Measurements from ENCODE around the gene IRF8. TPM values are rescaled to one million over a fixed set of nuclear protein-coding genes. Genes with fewer than 3 reads are reported as not detected.

IRF8 gene
- total and polyA plus RNA-seq, 2 of the 4 experiments (the other 2 are of a cell fraction), result not detected

DNA sequence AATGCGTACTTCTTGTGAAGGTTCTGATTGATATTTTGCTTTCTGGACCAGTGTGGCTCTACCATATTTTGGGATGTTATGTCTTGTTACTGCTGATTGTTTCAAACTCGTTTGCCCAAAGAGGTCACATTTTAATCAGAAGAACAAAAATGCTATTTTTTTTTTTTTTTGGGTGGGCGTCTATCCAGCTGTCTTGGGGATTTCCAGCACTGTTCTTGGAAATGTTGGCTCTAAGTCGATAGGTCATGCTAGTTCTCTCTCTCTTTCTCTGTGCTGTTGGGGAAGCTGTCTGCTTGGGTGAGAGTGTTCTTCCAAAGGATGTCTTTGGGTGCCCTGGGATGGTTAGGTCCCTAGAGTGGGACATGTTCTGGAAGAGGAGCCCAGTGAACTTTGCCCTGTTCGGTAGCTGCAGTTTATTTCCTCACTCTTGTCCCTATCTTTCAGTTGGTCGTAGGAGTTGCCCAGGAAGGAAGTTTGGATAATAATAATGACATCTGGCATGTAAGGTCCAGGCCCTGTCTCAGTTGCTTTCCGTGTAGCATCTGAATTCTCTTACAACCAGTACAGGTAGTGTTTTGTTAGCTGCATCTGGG lies 2.9 kb downstream of the IRF8 start:
- peaks cover 89% of the 10 kb centered on the region for H3K27me3 ChIP-seq (ENCODE audit: control insufficient read depth, insufficient read depth, low read length)
- H2BK5ac ChIP-seq (ENCODE audit: low read depth, low read length, poor library complexity, severe bottlenecking), result no peak overlapping the region
- H3K79me1 ChIP-seq (ENCODE audit: low read depth in 1 of 2, low read length in 2 of 2), result no peaks in the 10 kb centered on the region
- H3K4me1 ChIP-seq (ENCODE audit: control insufficient read depth, insufficient read depth, low read length), result no peaks in the 10 kb centered on the region; the same call in 1 of the 2 replicates
- no peak overlapping the region for H2AFZ ChIP-seq (replicated peaks; ENCODE audit: low read length, poor library complexity)
- no peak overlapping the region for H2BK15ac ChIP-seq (ENCODE audit: low read depth, low read length)
- no TSS peak for BruUV-seq (replicated peaks)
- no peaks in the 10 kb centered on the region for H4K20me1 ChIP-seq (ENCODE audit: insufficient read depth, low read length)
- DNase-seq (no peak), ATAC-seq (ENCODE audit: low read depth) (no peak)
- H4K8ac ChIP-seq (ENCODE audit: low read depth in 2 of 2, low read length in 2 of 2), result no peak overlapping the region
- no peak overlapping the region for H2BK20ac ChIP-seq (ENCODE audit: low read depth, low read length)
- no peak overlapping the region for H3K4ac ChIP-seq (ENCODE audit: low read depth, low read length)
- no peak overlapping the region for H2AK5ac ChIP-seq (ENCODE audit: low read depth, low read length)
- no peak overlapping the region for H3K56ac ChIP-seq (ENCODE audit: extremely low read depth, insufficient read depth, low read length)
- POLR2A ChIA-PET (ENCODE audit: unreplicated experiment), result interaction anchor here (0.5 kb wide), 1 partner anchor 203 kb away, joined by 3 read pairs; no protein-coding TSS in a partner anchor
- dilution Hi-C loops (cut with HindIII; ENCODE audit: low sequenced_read_pairs, unreplicated experiment) (no loop called here), intact Hi-C loops (cut with micrococcal nuclease) (no loop called here), in situ Hi-C loops (cut with MboI; ENCODE audit: low sequenced_read_pairs) (no loop called here)
- no peak for TF ChIP-seq CHD1 (IDR thresholded peaks at IDR 0.05; ENCODE audit: low read depth, low read length)
- no peak for TF ChIP-seq RCOR1 (IDR thresholded peaks at IDR 0.05; ENCODE audit: insufficient replicate concordance, low read length)
- no peak for TF ChIP-seq BHLHE40 (IDR thresholded peaks at IDR 0.05; ENCODE audit: low read depth, low read length)
- TF ChIP-seq, protein P1, sequence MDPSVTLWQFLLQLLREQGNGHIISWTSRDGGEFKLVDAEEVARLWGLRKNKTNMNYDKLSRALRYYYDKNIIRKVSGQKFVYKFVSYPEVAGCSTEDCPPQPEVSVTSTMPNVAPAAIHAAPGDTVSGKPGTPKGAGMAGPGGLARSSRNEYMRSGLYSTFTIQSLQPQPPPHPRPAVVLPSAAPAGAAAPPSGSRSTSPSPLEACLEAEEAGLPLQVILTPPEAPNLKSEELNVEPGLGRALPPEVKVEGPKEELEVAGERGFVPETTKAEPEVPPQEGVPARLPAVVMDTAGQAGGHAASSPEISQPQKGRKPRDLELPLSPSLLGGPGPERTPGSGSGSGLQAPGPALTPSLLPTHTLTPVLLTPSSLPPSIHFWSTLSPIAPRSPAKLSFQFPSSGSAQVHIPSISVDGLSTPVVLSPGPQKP (IDR thresholded peaks at IDR 0.05; ENCODE audit: borderline replicate concordance, low read depth, low read length), result no peak
- no peak for TF ChIP-seq POLR2A (IDR thresholded peaks at IDR 0.05; ENCODE audit: low read depth, low read length)
- no peak for TF ChIP-seq CEBPB (IDR thresholded peaks at IDR 0.05; ENCODE audit: low read depth, low read length)
- no peak for TF ChIP-seq RFX5 (IDR thresholded peaks at IDR 0.05; ENCODE audit: low read depth, low read length)
- TF ChIP-seq, protein P2, sequence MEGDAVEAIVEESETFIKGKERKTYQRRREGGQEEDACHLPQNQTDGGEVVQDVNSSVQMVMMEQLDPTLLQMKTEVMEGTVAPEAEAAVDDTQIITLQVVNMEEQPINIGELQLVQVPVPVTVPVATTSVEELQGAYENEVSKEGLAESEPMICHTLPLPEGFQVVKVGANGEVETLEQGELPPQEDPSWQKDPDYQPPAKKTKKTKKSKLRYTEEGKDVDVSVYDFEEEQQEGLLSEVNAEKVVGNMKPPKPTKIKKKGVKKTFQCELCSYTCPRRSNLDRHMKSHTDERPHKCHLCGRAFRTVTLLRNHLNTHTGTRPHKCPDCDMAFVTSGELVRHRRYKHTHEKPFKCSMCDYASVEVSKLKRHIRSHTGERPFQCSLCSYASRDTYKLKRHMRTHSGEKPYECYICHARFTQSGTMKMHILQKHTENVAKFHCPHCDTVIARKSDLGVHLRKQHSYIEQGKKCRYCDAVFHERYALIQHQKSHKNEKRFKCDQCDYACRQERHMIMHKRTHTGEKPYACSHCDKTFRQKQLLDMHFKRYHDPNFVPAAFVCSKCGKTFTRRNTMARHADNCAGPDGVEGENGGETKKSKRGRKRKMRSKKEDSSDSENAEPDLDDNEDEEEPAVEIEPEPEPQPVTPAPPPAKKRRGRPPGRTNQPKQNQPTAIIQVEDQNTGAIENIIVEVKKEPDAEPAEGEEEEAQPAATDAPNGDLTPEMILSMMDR (conservative IDR thresholded peaks at IDR 0.05; ENCODE audit: low read depth, low read length), result no peak
- TF ChIP-seq FOS (IDR thresholded peaks at IDR 0.05; ENCODE audit: low read depth, low read length), result no peak
- no peak overlapping the region for H3K18ac ChIP-seq (ENCODE audit: low read depth, low read length)
- H3K4me3 ChIP-seq (ENCODE audit: insufficient read depth, low read depth, low read length), result no peak overlapping the region
- no peak overlapping the region for H3K14ac ChIP-seq (replicated peaks; ENCODE audit: low read depth, low read length)
- H2BK120ac ChIP-seq (ENCODE audit: low read depth, low read length), result no peak overlapping the region
- H3K23ac ChIP-seq (ENCODE audit: low read depth, low read length), result no peak overlapping the region
- no peaks in the 10 kb centered on the region for H3K9me1 ChIP-seq (ENCODE audit: insufficient read depth, low read length)
- WGBS, 2 experiments (ENCODE audit: extremely low coverage in 2 of 2, insufficient read length in 1 of 2), result 20% methylated on average over 1 of the region's 7 CpGs; no CpG with 5 or more reads in 1 of the 2 experiments
- H2AK9ac ChIP-seq (replicated peaks; ENCODE audit: low read depth, low read length, poor library complexity), result no peak overlapping the region
- no peaks in the 10 kb centered on the region for H3K36me3 ChIP-seq (ENCODE audit: control insufficient read depth, insufficient read depth, low read length)
- no peak overlapping the region for H4K91ac ChIP-seq (ENCODE audit: insufficient read depth, low read depth, low read length)
- no peak overlapping the region for H3K9ac ChIP-seq (ENCODE audit: low read depth, low read length)
- CTCF ChIA-PET, result no interaction called here
- H3K9me3 ChIP-seq (ENCODE audit: control insufficient read depth, insufficient read depth, low read length), result peaks cover 13% of the 10 kb centered on the region
- H4K5ac ChIP-seq (ENCODE audit: low read depth, low read length), result no peak overlapping the region
- H3K4me2 ChIP-seq (ENCODE audit: low read depth, low read length), result no peak overlapping the region
- H3K27ac ChIP-seq (ENCODE audit: insufficient read depth, low read length), result no peak overlapping the region
